Endothelial cell (in vitro differentiated cells): ENCODE data around the gene NEUROD1. TPM values are rescaled to one million over a fixed set of nuclear protein-coding genes. Genes with fewer than 3 reads are reported as not detected.

Experiments used
- DNase-seq: peaks from one replicate; pipeline ENCODE4 v3.0.0; 2021; ENCODE audit warnings: low spot score
- H3K27ac Mint-ChIP-seq: one replicate; pipeline ENCODE4 v1.8.0; 2021; ENCODE audit warnings: mixed read lengths, inconsistent platforms; ENCODE audit not compliant: unreplicated experiment
- H3K27me3 Mint-ChIP-seq: one replicate; pipeline ENCODE4 v1.8.0; 2021; ENCODE audit warnings: mild to moderate bottlenecking, moderate library complexity, mixed read lengths, inconsistent platforms; ENCODE audit not compliant: unreplicated experiment
- H3K36me3 Mint-ChIP-seq: one replicate; pipeline ENCODE4 v1.8.0; 2021; ENCODE audit warnings: mild to moderate bottlenecking, low read depth, mixed read lengths, inconsistent platforms; ENCODE audit not compliant: unreplicated experiment
- H3K4me1 Mint-ChIP-seq: one replicate; pipeline ENCODE4 v1.8.0; 2021; ENCODE audit warnings: mild to moderate bottlenecking, mixed read lengths, inconsistent platforms; ENCODE audit not compliant: unreplicated experiment
- H3K4me3 Mint-ChIP-seq: one replicate; pipeline ENCODE4 v1.8.0; 2021; ENCODE audit warnings: mild to moderate bottlenecking, mixed read lengths, inconsistent platforms; ENCODE audit not compliant: unreplicated experiment
- H3K9me3 Mint-ChIP-seq: one replicate; pipeline ENCODE4 v1.8.0; 2021; ENCODE audit warnings: mixed read lengths, inconsistent platforms; ENCODE audit not compliant: unreplicated experiment
- total RNA-seq: library from RNA; stranded (reverse); fragmentation: NEBNext Ultra II Directional; extraction: Animal tissue kit (Norgen Biotek cat#: 25700); gene quantifications from one replicate; pipeline ENCODE4 v1.2.1, GENCODE V29; 2021; ENCODE audit not compliant: unreplicated experiment
- TF ChIP-seq, protein P1 (sequence below): fragments of 200-600 bp; sonication (generic); IDR thresholded peaks from one replicate; pipeline ENCODE4 v1.5.0; 2021; ENCODE audit warnings: antibody characterized with exemption; ENCODE audit not compliant: unreplicated experiment

NEUROD1 gene
- total RNA-seq, 1 donor from 2014 or later: not detected

- no peak overlapping the region for H3K4me3 Mint-ChIP-seq
- TF ChIP-seq, protein P1, sequence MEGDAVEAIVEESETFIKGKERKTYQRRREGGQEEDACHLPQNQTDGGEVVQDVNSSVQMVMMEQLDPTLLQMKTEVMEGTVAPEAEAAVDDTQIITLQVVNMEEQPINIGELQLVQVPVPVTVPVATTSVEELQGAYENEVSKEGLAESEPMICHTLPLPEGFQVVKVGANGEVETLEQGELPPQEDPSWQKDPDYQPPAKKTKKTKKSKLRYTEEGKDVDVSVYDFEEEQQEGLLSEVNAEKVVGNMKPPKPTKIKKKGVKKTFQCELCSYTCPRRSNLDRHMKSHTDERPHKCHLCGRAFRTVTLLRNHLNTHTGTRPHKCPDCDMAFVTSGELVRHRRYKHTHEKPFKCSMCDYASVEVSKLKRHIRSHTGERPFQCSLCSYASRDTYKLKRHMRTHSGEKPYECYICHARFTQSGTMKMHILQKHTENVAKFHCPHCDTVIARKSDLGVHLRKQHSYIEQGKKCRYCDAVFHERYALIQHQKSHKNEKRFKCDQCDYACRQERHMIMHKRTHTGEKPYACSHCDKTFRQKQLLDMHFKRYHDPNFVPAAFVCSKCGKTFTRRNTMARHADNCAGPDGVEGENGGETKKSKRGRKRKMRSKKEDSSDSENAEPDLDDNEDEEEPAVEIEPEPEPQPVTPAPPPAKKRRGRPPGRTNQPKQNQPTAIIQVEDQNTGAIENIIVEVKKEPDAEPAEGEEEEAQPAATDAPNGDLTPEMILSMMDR: no peak
- no peaks in the 10 kb centered on the region for H3K36me3 Mint-ChIP-seq
- no peak overlapping the region for H3K27ac Mint-ChIP-seq
- DNase-seq: no peak
- no peaks in the 10 kb centered on the region for H3K9me3 Mint-ChIP-seq
- H3K4me1 Mint-ChIP-seq: peaks cover 7% of the 10 kb centered on the region
- H3K27me3 Mint-ChIP-seq: no peaks in the 10 kb centered on the region
These were observed 47.5 kb downstream of the NEUROD1 start for GRCh38 chr2:181632733-181633401.

GRCh38 chr2:181628590-181629585 is 51.4 kb downstream of the NEUROD1 start:
- DNase-seq: no peak
- no peaks in the 10 kb centered on the region for H3K9me3 Mint-ChIP-seq
- no peak overlapping the region for H3K27ac Mint-ChIP-seq
- TF ChIP-seq, protein P1: no peak
- H3K27me3 Mint-ChIP-seq: no peaks in the 10 kb centered on the region
- H3K4me1 Mint-ChIP-seq: no peaks in the 10 kb centered on the region
- no peaks in the 10 kb centered on the region for H3K36me3 Mint-ChIP-seq
- H3K4me3 Mint-ChIP-seq: no peak overlapping the region

DNA sequence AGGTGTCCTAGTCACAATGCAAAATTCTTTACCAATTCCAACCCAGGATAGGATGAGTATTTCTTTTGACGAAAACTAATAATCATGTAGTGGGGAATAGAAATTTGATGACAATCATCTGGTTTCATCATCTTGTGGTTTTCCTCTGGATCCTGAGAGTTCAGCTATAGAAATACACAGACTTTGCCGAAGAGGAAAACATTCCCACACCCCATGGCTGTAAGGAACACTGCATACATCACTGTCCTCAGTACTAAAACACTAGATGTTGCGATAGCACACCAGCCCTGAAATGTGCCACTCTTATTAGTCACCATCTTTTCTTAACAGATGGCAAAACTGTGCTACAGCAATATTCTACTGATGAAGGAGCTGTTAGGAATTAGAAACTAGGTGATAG is 52.8 kb downstream of the NEUROD1 start:
- H3K27ac Mint-ChIP-seq: no peak overlapping the region
- H3K9me3 Mint-ChIP-seq: no peaks in the 10 kb centered on the region
- TF ChIP-seq, protein P1: no peak
- no peaks in the 10 kb centered on the region for H3K4me1 Mint-ChIP-seq
- no peaks in the 10 kb centered on the region for H3K27me3 Mint-ChIP-seq
- no peak for DNase-seq
- H3K4me3 Mint-ChIP-seq: no peak overlapping the region
- H3K36me3 Mint-ChIP-seq: no peaks in the 10 kb centered on the region

DNA sequence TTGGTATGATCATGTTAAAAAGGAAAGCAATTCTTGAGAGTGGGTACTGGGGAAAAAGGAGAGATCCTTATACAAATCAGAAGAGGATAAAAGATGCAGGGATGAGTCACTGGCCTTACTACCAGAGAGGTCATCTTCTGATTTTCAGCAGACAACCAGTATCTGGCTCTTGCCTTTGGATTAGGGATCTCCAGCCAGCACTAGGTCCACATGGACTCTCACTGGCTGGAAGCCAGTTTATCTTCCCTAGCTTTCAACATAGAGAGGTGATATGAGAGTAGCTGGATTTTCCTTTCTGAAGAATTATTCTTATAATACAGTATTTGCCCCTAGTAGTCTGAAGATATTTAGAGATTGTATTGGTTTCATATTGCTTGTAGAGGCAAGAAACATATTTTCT is 53.6 kb downstream of the NEUROD1 start:
- H3K36me3 Mint-ChIP-seq: no peaks in the 10 kb centered on the region
- no peaks in the 10 kb centered on the region for H3K4me1 Mint-ChIP-seq
- no peaks in the 10 kb centered on the region for H3K27me3 Mint-ChIP-seq
- H3K9me3 Mint-ChIP-seq: no peaks in the 10 kb centered on the region
- no peak for DNase-seq
- TF ChIP-seq, protein P1: no peak
- no peak overlapping the region for H3K4me3 Mint-ChIP-seq
- no peak overlapping the region for H3K27ac Mint-ChIP-seq

Other genes starting within 250 kb of the NEUROD1 start
- gene ITGA4, start 223.1 kb downstream of the NEUROD1 start, total RNA-seq: 5.7 TPM
- gene CERKL, start 23.4 kb downstream of the NEUROD1 start, total RNA-seq: 0.08 TPM
- 76.6 TPM for gene ITPRID2, start 211.2 kb upstream of the NEUROD1 start, total RNA-seq